ENCODE results near the gene MAL.

The MAL gene

GRCh38 chr2:94996305-94997100 is 29.0 kb upstream of the MAL start:
- FAIRE-seq: no peak

- no peak for FAIRE-seq
Observed at GRCh38 chr2:94997981-94998930, 27.3 kb upstream of the MAL start.

GRCh38 chr2:94999431-94999883 is 26.1 kb upstream of the MAL start:
- no peak for FAIRE-seq

GRCh38 chr2:95001051-95001562 is 24.4 kb upstream of the MAL start:
- no peak for FAIRE-seq

- no peak for FAIRE-seq
Observed at GRCh38 chr2:95001701-95002100, 23.8 kb upstream of the MAL start.

- FAIRE-seq: no peak
Observed at GRCh38 chr2:95002498-95002897, 23.0 kb upstream of the MAL start.

GRCh38 chr2:95004287-95004686 is 21.2 kb upstream of the MAL start:
- FAIRE-seq: no peak

GRCh38 chr2:95004711-95005110 is 20.8 kb upstream of the MAL start:
- no peak for FAIRE-seq

- FAIRE-seq: no peak
Observed at GRCh38 chr2:95005726-95006125, 19.8 kb upstream of the MAL start.

GRCh38 chr2:95006588-95006987 is 18.9 kb upstream of the MAL start:
- no peak for FAIRE-seq

GRCh38 chr2:95007031-95007609 is 18.4 kb upstream of the MAL start:
- FAIRE-seq: no peak

GRCh38 chr2:95007822-95008221 is 17.7 kb upstream of the MAL start:
- no peak for FAIRE-seq

GRCh38 chr2:95008306-95008705 is 17.2 kb upstream of the MAL start:
- no peak for FAIRE-seq

- no peak for FAIRE-seq
Observed at GRCh38 chr2:95008996-95009395, 16.5 kb upstream of the MAL start.

GRCh38 chr2:95009412-95009811 is 16.1 kb upstream of the MAL start:
- FAIRE-seq: no peak

GRCh38 chr2:95010126-95010525 is 15.4 kb upstream of the MAL start:
- no peak for FAIRE-seq

- FAIRE-seq: no peak
Observed at GRCh38 chr2:95010718-95011117, 14.8 kb upstream of the MAL start.

GRCh38 chr2:95012881-95013550 is 12.5 kb upstream of the MAL start:
- no peak for FAIRE-seq

GRCh38 chr2:95013726-95014125 is 11.8 kb upstream of the MAL start:
- FAIRE-seq: no peak

GRCh38 chr2:95014126-95014708 is 11.3 kb upstream of the MAL start:
- FAIRE-seq: no peak

- FAIRE-seq: no peak
Observed at GRCh38 chr2:95015261-95015912, 10.1 kb upstream of the MAL start.

GRCh38 chr2:95016616-95017015 is 8.9 kb upstream of the MAL start:
- FAIRE-seq: no peak

Measured in colon (tissue), 2 donors.